ENCODE results near the gene KLF6. TPM values are rescaled to one million over a fixed set of nuclear protein-coding genes. Genes with fewer than 3 reads are reported as not detected.
A peak's percentile ranks its signal among the peaks of the same experiment; 100 is the strongest.

The KLF6 gene
- total RNA-seq (2012; rRNA removed) (69.0 and 98.6 TPM in 2 replicates), polyA plus RNA-seq (2012; rRNA removed) (123 and 175 TPM in 2 replicates), Bru-seq, nascent RNA (percentile 100 among the genes with signal in this experiment), BruChase-seq, experiment 1, labeled RNA remaining after a 6-hour chase (percentile 67 among the genes with signal in this experiment), BruChase-seq, experiment 2, labeled RNA remaining after a 2-hour chase (percentile 78 among the genes with signal in this experiment)
- 70.4 and 114 TPM in 2 replicates for polyA plus RNA-seq (2012; cell fraction: cytosol; rRNA removed)
- polyA plus RNA-seq (2012; cell fraction: nucleus; rRNA removed; ENCODE audit: low replicate concordance): 720 and 827 TPM in 2 replicates
- long read RNA-seq, full-length matches to known transcripts: 99 of 146 reads
- long read RNA-seq, partial matches to known transcripts: 9 of 146 reads
- long read RNA-seq, other reads (novel, unspliced or antisense): 38 of 146 reads

GRCh38 chr10:3784510-3785250 lies at the start of gene KLF6:
Gene KLF6 (minus strand): TSS chr10:3785209. CDS start chr10:3785014, 195 bp downstream.
- peak within 1 kb of the TSS; percentile 99 for H3K56ac ChIP-seq (ENCODE audit: extremely low read depth, insufficient read depth, low read length)
- peak within 1 kb of the TSS; percentile 97 for H2BK5ac ChIP-seq (ENCODE audit: low read depth, low read length, poor library complexity, severe bottlenecking)
- peak within 1 kb of the TSS; percentile 97 for H4K91ac ChIP-seq (ENCODE audit: insufficient read depth, low read depth, low read length)
- peaks cover 12% of the 10 kb centered on the region for H3K9me1 ChIP-seq (ENCODE audit: insufficient read depth, low read length)
- peak within 1 kb of the TSS; percentile 98 for H3K4me2 ChIP-seq (ENCODE audit: low read depth, low read length)
- peak within 1 kb of the TSS; percentile 100 for H3K23ac ChIP-seq (ENCODE audit: low read depth, low read length)
- no peaks in the 10 kb centered on the region for H3K27me3 ChIP-seq (ENCODE audit: control insufficient read depth, insufficient read depth, low read length)
- H4K20me1 ChIP-seq (ENCODE audit: insufficient read depth, low read length): peaks cover 43% of the 10 kb centered on the region
- H2BK120ac ChIP-seq (ENCODE audit: low read depth, low read length): peak within 1 kb of the TSS; percentile 93
- H3K9me3 ChIP-seq (ENCODE audit: control insufficient read depth, insufficient read depth, low read length): no peaks in the 10 kb centered on the region; the same call in 1 of the 2 replicates
- peak within 1 kb of the TSS; percentile 100 for H3K14ac ChIP-seq (replicated peaks; ENCODE audit: low read depth, low read length)
- H3K4ac ChIP-seq (ENCODE audit: low read depth, low read length): peak within 1 kb of the TSS; percentile 99
- peak within 1 kb of the TSS; percentile 97 for H3K27ac ChIP-seq (ENCODE audit: insufficient read depth, low read length)
- H3K79me1 ChIP-seq (ENCODE audit: low read depth in 1 of 2, low read length in 2 of 2): peaks cover 3 to 22% of the 10 kb centered on the region in 2 experiments; a peak in 3 of 4 replicates
- H3K36me3 ChIP-seq (ENCODE audit: control insufficient read depth, insufficient read depth, low read length): peaks cover 30% of the 10 kb centered on the region
- CTCF ChIA-PET: interaction anchor here (0.7 kb wide), 2 partner anchors 118 to 316 kb away, joined by 3 read pairs; no protein-coding TSS in a partner anchor
- H2BK20ac ChIP-seq (ENCODE audit: low read depth, low read length): peak within 1 kb of the TSS; percentile 81
- TSS peak; percentile 64 for BruUV-seq (replicated peaks)
- peak within 1 kb of the TSS; percentile 91 for H3K4me3 ChIP-seq (ENCODE audit: insufficient read depth, low read depth, low read length)
- 1% methylated on average over 32 of the region's 69 CpGs; no CpG with 5 or more reads in 1 of the 2 experiments for WGBS, 2 experiments (ENCODE audit: extremely low coverage in 2 of 2, insufficient read length in 1 of 2)
- H3K9ac ChIP-seq (ENCODE audit: low read depth, low read length): peak within 1 kb of the TSS; percentile 100
- H3K4me1 ChIP-seq (ENCODE audit: control insufficient read depth, insufficient read depth, low read length): peaks cover 21% of the 10 kb centered on the region
- H4K5ac ChIP-seq (ENCODE audit: low read depth, low read length): peak within 1 kb of the TSS; percentile 95
- POLR2A ChIA-PET (ENCODE audit: unreplicated experiment): interaction anchor here (0.6 to 2.3 kb wide), 32 partner anchors 9 to 986 kb away, joined by 3 to 11 read pairs (median 4); no protein-coding TSS in a partner anchor
- H3K18ac ChIP-seq (ENCODE audit: low read depth, low read length): peak within 1 kb of the TSS; percentile 99
- H2AFZ ChIP-seq (replicated peaks; ENCODE audit: low read length, poor library complexity): peak within 1 kb of the TSS; percentile 46
- in situ Hi-C loops (cut with MboI; ENCODE audit: low sequenced_read_pairs): loop anchor here (5.0 to 10.0 kb wide), 3 partner anchors 458 to 990 kb away; no protein-coding TSS in a partner anchor
- peak within 1 kb of the TSS; percentile 96 for H2AK9ac ChIP-seq (replicated peaks; ENCODE audit: low read depth, low read length, poor library complexity)
- ATAC-seq (ENCODE audit: low read depth) (no peak; the same call in 1 of the 2 replicates), DNase-seq (peak; percentile 28)
- peak within 1 kb of the TSS; percentile 88 to 94 for H4K8ac ChIP-seq (ENCODE audit: low read depth in 2 of 2, low read length in 2 of 2)
- H2AK5ac ChIP-seq (ENCODE audit: low read depth, low read length): peak within 1 kb of the TSS; percentile 97
- H2BK15ac ChIP-seq (ENCODE audit: low read depth, low read length): peak within 1 kb of the TSS; percentile 88
- dilution Hi-C loops (cut with HindIII; ENCODE audit: low sequenced_read_pairs, unreplicated experiment): no loop called here
- TF ChIP-seq, protein P1, sequence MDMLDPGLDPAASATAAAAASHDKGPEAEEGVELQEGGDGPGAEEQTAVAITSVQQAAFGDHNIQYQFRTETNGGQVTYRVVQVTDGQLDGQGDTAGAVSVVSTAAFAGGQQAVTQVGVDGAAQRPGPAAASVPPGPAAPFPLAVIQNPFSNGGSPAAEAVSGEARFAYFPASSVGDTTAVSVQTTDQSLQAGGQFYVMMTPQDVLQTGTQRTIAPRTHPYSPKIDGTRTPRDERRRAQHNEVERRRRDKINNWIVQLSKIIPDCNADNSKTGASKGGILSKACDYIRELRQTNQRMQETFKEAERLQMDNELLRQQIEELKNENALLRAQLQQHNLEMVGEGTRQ (IDR thresholded peaks at IDR 0.05; ENCODE audit: low read depth, low read length): no peak
- TF ChIP-seq SMC3 (IDR thresholded peaks at IDR 0.05; ENCODE audit: low read depth, low read length) (no peak), RAD21 (IDR thresholded peaks at IDR 0.05; ENCODE audit: low read length) (peak; percentile 35), MAFK (IDR thresholded peaks at IDR 0.05; ENCODE audit: low read depth, low read length) (no peak), MAZ (IDR thresholded peaks at IDR 0.05; ENCODE audit: borderline replicate concordance, low read depth, low read length) (no peak), POLR2A (IDR thresholded peaks at IDR 0.05; ENCODE audit: low read depth, low read length) (peak; percentile 98), CHD1 (IDR thresholded peaks at IDR 0.05; ENCODE audit: low read depth, low read length) (peak; percentile 93; the same call in 1 of the 2 replicates), RFX5 (IDR thresholded peaks at IDR 0.05; ENCODE audit: low read depth, low read length) (no peak), FOS (IDR thresholded peaks at IDR 0.05; ENCODE audit: low read depth, low read length) (no peak), CEBPB (IDR thresholded peaks at IDR 0.05; ENCODE audit: low read depth, low read length) (no peak), RCOR1 (IDR thresholded peaks at IDR 0.05; ENCODE audit: insufficient replicate concordance, low read length) (no peak), CTCF (conservative IDR thresholded peaks at IDR 0.05; ENCODE audit: low read depth, low read length) (0 out of 2 replicates have a peak, but pooled peaks have one; percentile 0)
- intact Hi-C loops (cut with micrococcal nuclease): loop anchor here (1.0 to 10.0 kb wide), 6 partner anchors 103 to 728 kb away; no protein-coding TSS in a partner anchor
